ENCODE results near the gene KRT3.

GRCh38 chr12:52778833-52779232, 17.1 kb downstream of the KRT3 start:
- no peak for TF ChIP-seq CTCF (IDR thresholded peaks at IDR 0.05; ENCODE audit: low read depth, low read length, poor library complexity, severe bottlenecking)
- TF ChIP-seq EZH2phosphoT487 (IDR thresholded peaks at IDR 0.05; ENCODE audit: borderline replicate concordance, low read length), result no peak

Measured in DOHH2 (cell line).